ENCODE measurements around the gene BAX.
A peak's percentile ranks its signal among the peaks of the same experiment; 100 is the strongest.

The BAX gene

DNA sequence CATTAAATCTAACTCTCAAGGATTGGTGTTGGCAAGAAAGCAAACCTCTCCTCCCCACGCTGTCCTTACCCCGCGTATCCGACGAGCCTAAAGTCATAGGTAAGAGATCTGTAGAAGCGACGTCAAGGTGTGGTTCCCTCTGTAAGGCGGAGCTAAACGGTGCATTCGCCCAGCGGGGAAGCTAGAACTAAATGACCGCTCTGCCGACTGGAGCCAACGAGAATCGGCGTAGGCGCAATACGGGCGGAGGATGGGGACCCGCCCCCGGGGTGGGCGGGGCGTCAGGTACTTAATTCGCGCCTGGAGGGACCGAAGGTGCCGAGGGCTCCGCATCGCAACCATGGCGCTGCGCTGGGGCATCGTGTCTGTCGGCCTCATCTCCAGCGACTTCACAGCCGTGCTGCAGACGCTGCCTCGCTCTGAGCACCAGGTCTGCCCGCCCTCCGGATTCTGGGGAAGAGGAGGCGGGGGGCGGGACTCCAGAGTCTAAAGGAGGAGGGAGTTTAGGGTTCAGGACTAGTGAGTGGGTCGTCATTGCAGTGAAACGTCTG, 21.2 kb upstream of the BAX start, which contains the start of gene DHDH:
DHDH (plus strand) TSS at position 318 of the 551 bp plus-strand sequence; CDS start at position 341, 23 bp downstream.
- DNase-seq (ENCODE audit: low read depth), result peak; percentile 66

DNA sequence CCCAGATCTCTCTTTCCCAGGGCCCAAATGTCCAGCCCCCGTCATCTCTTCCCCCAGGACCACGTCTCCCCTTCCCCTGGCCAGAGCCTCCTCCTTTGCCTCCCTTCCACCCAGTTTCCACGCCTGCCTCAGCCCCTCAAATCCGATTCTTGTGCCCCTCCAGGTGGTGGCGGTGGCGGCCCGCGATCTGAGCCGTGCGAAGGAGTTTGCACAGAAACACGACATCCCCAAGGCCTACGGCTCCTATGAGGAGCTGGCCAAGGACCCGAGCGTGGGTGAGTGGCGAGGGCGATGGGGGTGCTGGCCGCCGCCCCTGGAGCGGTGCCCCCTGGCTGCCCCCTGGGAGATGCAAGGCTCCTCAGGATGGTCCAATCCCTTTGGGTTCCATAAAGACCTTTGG, 19.8 kb upstream of the BAX start:
- DNase-seq (ENCODE audit: low read depth), result no peak

DNA sequence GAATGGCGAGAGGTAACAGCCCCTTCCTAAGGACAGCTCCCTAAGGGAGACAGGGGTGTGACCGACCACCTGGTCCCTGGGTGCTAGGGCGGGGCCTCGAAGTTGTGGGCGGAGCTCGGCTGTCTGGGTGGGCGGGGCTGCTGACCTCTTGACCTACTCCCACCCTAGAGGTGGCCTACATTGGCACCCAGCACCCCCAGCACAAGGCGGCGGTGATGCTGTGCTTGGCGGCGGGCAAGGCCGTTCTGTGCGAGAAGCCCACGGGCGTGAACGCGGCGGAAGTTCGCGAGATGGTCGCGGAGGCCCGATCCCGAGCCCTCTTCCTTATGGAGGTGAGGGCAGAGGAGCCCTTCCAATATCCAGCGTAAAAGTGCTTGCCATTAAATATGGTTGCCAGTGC, 18.8 kb upstream of the BAX start:
- no peak for DNase-seq (ENCODE audit: low read depth)

DNA sequence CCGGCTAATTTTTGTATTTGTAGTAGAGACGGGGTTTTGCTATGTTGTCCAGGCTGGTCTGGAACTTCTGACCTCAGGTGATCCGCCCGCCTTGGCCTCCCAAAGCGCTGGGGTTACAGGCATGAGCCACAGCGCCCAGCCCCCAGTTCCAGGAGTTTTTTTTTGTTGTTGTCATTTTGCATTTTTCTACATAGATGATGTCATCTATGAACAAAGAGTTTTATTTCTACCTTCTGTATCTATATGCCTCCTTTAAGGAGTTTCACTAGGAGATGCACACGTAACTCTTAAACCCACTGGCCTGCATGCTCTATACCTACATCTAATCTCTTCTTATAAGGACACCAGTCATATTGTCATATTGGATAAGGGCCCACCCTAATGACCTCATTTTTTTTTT, 16.4 kb upstream of the BAX start:
- no peak for DNase-seq (ENCODE audit: low read depth)

DNA sequence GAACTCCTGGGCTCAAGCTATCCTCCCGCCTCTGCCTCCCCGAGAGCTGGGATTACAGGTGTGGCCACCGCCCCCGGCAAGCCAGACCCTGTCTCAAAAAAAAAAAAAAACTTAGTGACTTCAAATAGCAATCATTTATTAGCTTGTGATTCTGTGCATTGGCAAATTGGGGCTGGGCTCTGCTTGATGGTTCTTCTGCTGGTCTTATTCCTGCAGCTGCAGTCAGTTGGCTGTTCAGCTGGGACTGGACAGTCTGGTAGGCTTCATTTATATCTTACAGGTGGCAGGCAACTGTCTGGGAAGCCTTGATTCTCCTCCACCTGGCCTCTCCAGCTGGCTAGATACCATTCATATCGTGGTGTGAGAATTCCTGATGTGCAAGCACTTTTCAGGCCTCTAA, 13.8 kb upstream of the BAX start:
- DNase-seq (ENCODE audit: low read depth), result no peak

DNA sequence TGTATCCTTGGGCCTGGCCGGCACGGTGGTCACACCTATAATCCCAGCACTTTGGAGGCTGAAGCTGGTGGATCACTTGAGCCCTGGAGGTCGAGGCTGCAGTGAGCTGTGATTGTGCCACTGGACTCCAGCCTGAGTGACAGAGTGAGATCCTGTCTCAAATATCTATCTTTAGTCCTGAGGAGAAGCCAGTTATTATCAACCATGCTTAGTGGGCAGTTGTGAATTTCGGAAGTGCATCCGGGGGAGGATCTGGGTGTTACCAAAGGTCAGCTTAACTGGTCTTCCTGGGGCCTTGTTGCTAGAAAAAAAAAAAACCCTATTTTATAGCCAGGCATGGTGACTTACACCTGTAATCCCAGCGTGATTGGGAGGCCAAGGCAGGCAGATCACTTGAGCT, 11.6 kb upstream of the BAX start:
- DNase-seq (ENCODE audit: low read depth), result no peak

DNA sequence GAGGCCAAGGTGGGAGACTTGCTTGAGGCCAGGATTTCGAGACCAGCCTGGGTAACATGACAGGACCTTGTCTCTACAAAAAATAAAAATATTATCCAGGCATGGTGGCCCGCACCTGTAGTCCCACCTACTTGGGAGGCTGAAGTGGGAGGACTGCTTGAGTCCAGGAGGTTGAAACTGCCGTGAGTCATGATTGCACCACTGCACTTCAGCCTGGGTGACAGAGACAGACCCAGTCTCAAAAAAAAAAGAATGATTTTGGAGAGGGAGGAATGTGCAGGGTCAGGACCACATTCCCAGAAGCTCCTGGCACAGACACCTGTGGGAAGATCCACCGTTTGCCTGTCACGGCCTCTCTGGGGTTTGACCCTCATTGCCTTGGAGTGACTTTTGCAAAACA, 9.3 kb upstream of the BAX start:
- no peak for DNase-seq (ENCODE audit: low read depth)

DNA sequence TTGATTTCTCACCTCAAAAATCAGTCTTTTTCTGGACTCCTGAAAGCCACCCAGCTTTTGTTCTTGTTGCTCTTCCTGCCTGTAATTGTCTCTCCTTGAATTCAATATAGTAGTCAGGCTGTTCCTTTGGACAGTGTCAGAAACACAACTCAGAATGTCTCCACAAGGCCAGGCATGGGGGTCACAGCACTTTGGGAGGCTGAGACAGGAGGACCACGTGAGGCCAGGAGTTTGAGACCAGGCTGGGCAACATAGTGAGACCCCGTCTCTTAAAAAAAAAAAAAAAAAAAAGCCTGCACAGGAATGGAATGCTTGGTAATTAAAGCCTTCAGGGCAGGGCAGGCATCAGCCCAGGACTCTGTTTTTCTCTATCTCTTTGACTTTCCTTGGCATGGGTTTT, 8.9 kb upstream of the BAX start:
- no peak for DNase-seq (ENCODE audit: low read depth)

DNA sequence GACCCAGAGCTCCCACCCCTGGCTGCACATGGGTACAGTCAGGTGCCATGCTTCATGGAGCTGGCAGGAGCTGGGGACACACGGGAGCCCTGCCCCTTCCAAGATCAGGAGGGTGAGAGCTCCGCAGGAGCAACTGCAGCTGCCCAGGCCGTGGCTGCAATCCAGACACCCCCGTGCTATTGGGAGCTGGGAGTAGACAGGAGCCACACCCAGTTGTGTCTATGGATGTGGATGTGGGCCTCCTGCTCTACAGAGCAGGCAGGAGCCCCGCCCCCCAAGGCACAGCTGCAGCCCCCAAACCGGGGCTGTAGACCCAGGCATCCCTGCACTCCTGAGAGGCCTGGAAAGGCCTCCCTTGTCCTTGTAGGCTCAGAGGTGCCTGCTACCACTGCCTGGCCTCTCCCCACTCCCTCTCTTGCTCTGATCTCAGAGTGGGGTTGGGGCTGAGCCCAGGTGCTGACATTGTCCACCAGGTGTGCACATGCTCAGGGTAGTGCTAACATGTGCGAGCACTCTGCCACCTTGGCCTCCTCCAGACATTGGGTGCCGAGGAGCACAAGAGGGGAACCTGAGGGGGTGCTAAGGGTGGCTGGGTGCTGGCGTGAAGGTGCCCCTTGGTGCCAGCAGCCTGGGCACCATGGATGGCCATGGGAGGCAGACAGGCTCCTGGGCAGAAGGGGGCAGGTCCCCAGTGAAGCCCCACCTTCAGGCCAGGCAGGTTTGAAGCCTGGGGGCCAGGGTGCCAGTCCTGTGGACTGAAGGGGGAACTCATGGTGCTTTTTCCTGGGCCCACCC, 8.0 kb upstream of the BAX start:
- no peak for DNase-seq (ENCODE audit: low read depth)

DNA sequence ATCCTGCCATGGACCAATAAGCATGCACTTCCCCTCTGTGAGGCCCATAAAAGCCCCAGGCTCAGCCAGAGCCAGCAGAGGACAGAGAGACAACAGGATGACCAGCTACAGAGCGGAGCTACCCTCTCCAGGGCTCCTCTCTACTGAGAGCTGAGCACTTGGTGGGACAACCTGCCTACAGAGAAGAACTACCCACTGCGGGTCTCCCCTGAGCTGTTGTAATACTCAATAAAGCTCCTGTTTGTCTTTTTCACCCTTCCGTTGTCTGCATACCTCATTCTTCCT, 7.5 kb upstream of the BAX start:
- DNase-seq (ENCODE audit: low read depth), result no peak

DNA sequence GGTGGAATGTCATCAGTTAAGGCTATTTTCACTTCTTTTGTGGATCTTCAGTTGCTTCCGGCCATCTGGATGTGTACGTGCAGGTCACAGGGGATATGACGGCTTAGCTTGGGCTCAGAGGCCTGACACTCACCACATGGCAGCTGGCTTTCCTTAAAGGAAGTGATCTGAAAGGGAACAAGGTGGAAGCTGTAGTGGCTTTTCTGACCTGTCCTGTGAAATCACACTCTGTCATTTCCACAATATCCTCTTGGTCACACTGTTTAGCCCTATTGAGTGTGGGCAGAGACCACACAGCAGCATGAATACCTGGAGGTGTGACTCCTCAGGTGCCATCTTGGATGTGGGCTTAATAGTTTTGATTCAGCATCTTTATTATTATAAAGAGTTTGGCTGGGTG, 4.5 kb upstream of the BAX start:
- DNase-seq (ENCODE audit: low read depth), result no peak

DNA sequence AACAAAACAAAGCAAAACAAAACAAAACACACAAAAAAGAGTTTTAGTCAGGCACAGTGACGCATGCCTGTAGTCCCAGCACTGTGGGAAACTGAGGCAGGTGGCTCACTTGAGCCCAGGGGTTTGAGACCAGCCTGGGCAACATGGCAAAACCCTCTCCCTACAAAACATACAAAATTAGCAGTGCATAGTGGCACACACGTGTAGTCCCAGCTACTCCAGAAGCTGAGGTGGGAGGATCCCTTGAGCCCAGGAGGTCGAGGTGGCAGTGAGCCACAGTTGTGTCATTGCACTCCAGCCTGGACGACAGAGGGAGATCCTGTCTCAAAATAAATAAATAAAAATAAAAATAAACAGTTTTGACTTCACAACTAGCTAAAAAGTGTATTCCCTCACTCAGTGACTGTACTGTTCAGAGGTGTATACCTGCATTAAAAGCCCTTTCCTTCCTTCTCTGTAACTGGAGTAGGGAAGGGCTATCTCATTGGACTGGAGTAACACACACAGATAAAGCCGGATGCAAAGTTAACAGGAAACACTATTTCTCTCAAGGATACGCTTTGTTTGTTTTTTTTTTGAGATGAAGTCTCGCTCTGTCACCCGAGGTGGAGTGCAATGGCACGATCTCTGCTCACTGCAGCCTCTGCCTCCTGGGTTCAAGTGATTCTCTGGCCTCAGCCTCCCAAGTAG, 3.7 kb upstream of the BAX start:
- no peak for DNase-seq (ENCODE audit: low read depth)

DNA sequence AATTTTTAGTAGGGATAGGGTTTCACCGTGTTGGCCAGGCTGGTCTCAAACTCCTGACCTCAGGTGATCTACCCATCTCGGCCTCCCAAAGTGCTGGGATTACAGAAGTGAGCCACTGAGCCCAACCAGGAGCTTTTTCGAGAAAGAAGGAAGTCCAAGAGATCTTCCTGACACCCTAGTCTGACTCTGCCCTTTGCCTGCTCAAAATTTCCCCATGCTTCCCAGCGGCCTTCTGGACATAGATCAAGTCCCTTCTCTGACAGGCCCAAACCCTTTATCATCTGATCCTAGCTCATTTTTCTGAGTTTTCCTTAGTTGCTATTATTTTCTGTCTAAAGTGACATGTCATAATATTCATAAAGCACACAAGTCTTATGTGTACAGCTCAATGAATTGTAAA, 1.5 kb upstream of the BAX start:
- DNase-seq (ENCODE audit: low read depth), result no peak

DNA sequence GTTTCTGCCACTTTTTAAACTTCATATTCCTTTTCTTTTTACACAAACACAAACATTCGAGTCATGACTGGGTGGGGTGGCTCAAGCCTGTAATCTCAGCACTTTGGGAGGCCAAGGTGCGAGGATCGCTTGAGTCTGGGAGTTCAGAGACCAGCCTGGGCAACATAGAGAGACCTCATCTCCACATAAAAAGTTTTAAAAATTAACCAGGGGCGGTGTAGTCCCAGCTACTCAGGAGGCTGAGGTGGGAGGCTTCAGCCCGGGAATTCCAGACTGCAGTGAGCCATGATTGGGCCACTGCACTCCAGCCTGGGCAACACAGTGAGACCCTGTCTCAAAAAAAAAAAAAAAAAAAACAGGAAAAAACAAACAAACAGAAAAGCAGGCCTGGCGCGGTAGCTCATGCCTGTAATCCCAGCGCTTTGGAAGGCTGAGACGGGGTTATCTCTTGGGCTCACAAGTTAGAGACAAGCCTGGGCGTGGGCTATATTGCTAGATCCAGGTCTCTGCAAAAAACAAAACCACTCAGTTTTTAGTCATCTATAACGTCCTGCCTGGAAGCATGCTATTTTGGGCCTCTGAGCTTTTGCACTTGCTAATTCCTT, 583 bp upstream of the BAX start:
- DNase-seq (ENCODE audit: low read depth), result no peak

DNA sequence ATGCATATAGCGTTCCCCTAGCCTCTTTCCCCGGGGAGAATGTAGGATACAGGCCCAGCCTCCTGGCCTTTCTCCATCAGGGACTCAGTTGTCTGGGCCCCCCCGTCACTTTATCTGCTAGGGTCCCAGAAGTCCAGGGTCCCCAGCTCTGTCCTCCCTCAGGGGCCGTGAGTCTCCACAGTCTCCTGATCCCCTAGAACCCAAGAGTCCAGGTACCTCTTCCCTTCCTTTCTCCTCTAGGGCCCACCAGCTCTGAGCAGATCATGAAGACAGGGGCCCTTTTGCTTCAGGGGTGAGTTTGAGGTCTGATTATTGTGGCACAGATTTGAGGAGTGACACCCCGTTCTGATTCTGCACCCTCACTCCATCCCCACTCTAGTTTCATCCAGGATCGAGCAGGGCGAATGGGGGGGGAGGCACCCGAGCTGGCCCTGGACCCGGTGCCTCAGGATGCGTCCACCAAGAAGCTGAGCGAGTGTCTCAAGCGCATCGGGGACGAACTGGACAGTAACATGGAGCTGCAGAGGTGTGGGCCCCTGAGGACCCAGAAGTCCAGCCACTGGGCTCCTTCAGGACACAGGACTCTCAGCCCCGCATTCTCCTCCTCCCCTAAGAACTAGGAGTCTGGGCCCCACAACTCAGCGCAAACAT, 758 bp downstream of the BAX start:
- DNase-seq (ENCODE audit: low read depth), result no peak

DNA sequence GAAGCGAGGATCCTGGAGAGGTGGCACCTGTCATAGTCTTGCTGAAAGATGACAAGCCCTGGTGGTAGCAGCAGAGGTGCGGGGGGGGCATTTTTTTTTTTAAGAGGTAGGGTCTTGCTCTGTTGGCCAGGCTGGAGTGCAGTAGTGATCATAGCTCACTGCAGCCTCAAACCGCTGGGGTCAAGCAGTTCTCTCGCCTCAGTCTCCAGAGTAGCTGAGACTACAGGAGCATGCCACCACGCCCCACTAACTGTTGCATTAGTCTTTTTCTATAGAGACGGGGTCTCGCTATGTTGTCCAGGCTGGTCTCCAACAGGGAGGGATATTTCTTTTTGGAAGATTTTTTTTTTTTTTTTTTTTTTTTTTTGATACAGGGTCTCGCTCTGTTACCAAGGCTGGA, 3.3 kb downstream of the BAX start:
- DNase-seq (ENCODE audit: low read depth), result no peak

DNA sequence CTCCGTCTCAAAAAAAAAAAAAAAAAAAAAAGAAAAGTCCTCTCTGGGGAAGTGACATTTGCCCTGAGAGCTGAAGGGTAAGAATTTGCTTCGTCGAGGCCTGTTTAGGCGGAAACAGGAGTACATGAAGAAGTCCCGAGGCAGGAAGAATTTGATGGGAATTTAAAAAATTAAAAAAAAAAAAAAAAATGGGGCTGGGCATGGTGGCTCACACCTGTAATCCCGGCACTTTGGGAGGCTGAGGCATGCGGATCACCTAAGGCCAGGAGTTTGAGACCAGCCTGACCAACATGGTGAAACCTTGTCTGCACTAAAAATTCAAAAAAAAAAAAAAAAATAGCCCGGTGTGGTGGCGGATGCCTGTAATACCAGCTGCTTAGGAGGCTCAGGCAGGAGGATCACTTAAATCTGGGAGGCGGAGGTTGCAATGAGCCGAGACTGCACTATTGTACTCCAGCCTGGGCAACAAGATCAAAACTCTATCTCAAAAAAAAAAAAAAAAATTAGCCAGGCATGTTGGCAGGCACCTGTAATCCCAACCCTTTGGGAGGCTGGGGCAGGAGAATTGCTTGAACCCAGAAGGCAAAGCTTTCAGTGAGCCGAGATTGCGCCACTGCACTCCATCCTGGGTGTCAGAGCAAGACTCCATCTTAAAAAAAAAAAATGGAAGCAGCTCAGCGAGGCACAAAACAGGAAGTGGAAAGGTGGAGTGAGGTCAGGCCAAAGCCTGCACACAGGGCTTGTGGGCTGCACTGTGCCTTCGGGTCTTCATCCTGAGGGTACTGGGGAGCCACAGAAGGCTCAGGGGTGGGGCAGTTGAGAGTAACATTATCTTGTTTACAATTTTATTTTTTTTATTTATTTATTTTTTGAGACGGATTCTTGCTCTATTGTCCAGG, 4.9 kb downstream of the BAX start:
- DNase-seq (ENCODE audit: low read depth), result no peak

DNA sequence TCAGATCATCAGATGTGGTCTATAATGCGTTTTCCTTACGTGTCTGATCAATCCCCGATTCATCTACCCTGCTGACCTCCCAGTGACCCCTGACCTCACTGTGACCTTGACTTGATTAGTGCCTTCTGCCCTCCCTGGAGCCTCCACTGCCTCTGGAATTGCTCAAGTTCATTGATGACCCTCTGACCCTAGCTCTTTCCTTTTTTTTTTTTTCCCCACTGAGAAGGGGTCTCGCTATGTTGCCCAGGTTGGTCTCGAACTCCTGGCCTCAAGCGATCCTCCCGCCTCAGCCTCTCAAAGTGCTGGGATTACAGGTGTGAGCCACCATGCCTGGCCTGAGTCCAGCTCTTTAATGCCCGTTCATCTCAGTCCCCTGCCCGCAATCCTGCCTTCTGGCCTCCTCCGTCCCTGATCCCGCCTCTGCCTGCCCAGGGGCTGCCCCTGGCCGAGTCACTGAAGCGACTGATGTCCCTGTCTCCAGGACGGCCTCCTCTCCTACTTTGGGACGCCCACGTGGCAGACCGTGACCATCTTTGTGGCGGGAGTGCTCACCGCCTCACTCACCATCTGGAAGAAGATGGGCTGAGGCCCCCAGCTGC, 6.5 kb downstream of the BAX start:
- no peak for DNase-seq (ENCODE audit: low read depth)

DNA sequence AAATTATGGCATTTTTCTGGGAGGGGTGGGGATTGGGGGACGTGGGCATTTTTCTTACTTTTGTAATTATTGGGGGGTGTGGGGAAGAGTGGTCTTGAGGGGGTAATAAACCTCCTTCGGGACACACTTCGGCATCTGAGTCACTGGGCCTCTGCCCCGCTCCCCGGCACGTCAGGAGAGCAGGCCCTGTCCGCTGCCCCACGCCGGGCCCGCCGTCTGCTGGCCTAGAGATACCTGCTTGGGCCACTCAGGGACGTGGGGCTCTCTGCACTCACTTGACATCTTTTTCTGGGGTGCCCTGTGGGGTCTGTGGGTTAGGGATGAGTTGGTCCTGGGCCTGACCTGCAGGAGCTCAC, 7.0 kb downstream of the BAX start:
- DNase-seq (ENCODE audit: low read depth), result no peak

DNA sequence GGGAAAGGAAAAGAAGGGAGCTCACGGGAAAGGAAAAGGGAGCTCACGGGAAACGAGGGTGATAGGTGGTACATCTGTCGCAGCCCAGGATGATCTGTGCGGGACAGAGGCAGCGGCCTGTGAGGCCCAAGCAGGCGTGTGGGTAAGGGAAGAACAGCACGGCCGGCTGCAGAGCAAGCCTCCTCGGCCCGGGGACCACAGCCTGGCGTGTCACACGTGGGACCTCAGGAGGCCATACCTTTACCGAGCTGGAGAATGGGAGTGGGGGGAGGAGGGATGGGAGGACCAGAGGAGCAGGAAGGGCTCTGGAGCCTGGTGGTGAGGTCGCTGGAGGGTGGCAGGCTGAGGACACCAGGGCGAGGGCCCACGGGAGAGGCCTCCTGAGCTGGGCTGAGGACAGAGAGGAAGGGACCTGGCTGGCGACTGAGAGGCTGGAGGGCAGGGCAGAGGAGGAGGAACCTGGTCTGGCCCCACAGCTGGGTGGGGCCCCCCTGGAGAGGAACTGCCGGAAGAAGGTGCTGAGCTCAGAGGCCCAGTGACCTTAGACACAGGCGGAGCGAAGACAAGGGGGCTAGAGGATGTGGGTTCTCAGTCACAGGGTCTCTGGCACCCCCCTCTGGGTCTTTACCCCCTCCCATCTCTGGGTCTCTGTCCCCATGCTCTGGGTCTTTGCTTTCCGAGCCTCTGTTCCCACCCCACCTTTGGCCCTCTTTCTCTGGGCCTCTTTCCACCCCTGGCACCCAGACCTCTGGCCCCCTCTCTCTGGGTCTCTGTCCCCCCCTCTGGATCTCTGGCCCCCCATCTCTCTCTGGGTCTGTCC, 7.6 kb downstream of the BAX start:
- no peak for DNase-seq (ENCODE audit: low read depth)

DNA sequence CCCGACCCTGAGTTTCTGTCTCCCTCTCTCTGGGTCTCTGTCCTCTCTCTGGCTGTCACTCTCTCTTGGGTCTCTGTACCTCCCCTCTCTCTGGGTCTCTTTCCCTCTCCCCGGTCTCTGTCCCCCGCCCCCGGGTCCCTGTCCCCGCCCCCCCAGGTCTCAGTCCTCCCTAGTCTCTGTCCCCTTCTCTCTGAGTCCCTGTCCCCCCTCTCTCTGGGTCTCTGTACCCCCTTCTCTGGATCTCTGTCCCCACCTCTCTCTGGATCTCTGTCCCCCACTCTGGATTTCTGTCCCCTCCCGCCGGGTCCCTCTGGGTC, 8.1 kb downstream of the BAX start:
- no peak for DNase-seq (ENCODE audit: low read depth)

Data from stimulated activated CD8-positive, alpha-beta memory T cell treated with anti-CD3 and anti-CD28 coated beads, Interleukin-12 subunit alpha, Interleukin-12 subunit beta, amount 100 ng/mL, for 4 hours (primary cell).